ENCODE data around the gene GFPT2.

The GFPT2 gene

DNA sequence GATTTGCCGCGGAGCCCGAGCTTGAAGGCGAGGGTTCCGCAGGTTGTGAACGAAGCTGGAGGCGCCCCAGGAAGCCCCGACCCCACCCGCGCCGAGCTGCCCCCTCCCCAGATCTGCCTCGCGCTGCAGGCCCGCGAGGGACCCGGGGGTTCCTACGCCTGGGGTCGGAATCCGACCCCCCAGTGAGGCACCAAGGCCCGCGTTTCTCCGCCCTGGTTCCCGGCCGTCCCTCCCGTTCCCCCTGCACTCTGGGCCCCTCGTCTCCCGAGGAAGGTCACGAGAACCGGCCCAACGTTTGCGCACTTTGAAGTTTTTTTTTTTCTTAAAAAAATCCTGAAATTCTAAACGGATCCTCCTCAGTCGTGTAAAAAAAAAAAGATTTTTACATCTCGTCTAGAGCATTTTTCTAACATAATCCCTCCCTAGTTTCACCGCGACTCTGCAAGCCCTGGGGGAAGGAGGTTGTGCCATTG is 880 bp upstream of the GFPT2 start:
- no peak for DNase-seq (ENCODE audit: low read depth)
- TF ChIP-seq POLR2A (IDR thresholded peaks at IDR 0.05; ENCODE audit: extremely low read depth, insufficient read length) (no peak), MYC (IDR thresholded peaks at IDR 0.05; ENCODE audit: low read depth, low read length) (no peak), MAX (IDR thresholded peaks at IDR 0.05; ENCODE audit: low read depth, low read length) (no peak), CTCF (IDR thresholded peaks at IDR 0.05; ENCODE audit: low read depth, low read length) (no peak)
- no peak overlapping the region for H3K4me3 ChIP-seq (ENCODE audit: low read depth, low read length)

DNA sequence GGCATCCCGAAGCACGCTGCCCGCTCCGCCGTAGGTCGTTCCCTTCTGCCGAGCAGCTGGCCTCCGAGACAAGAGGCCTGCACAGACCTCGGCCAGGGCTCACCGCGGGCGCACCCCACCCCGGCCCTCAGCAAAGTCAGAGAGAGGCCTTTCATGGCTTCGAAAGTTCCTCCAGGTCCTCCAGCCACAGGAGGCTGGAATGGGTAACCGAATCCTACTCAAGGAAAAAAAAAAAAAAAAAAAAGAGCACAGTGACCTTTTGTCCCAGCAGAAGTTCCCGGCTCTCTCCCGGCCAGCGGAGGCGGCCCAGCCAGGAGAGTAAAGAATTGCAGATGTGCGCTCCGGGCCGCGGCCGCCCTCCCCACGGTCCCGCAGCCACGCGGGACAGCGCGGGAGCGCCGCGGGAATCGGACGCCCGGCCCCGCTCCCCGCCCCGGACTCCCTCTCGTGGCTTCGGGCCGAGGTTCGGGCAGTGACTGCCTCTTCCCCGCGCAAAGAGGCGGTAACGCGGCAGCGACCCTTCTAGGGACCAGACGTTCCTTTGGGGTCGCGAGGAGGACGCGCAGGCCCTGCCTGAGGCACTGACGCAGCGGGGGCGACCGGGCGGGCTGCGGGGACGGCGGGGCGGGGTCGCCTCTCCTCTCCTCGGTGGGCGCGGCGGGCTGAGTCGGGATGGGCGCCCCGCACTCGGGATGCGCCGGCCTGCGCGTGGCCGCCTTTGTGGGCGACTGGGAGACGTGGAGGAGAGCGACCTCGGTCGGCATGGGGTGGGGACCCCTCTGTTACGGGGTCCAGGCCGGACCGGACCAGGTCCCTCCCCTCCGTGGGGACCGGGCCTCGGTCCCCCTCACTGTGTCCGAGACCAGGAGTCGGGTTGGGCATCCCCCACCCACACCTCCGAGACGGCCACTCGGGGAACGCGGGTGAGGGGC is 754 bp downstream of the GFPT2 start:
- H3K4me3 ChIP-seq (ENCODE audit: low read depth, low read length), result no peak overlapping the region
- no peak for TF ChIP-seq CTCF (IDR thresholded peaks at IDR 0.05; ENCODE audit: low read depth, low read length)
- TF ChIP-seq MAX (IDR thresholded peaks at IDR 0.05; ENCODE audit: low read depth, low read length), result no peak
- no peak for TF ChIP-seq MYC (IDR thresholded peaks at IDR 0.05; ENCODE audit: low read depth, low read length)
- TF ChIP-seq POLR2A (IDR thresholded peaks at IDR 0.05; ENCODE audit: extremely low read depth, insufficient read length), result no peak
- DNase-seq (ENCODE audit: low read depth), result no peak

DNA sequence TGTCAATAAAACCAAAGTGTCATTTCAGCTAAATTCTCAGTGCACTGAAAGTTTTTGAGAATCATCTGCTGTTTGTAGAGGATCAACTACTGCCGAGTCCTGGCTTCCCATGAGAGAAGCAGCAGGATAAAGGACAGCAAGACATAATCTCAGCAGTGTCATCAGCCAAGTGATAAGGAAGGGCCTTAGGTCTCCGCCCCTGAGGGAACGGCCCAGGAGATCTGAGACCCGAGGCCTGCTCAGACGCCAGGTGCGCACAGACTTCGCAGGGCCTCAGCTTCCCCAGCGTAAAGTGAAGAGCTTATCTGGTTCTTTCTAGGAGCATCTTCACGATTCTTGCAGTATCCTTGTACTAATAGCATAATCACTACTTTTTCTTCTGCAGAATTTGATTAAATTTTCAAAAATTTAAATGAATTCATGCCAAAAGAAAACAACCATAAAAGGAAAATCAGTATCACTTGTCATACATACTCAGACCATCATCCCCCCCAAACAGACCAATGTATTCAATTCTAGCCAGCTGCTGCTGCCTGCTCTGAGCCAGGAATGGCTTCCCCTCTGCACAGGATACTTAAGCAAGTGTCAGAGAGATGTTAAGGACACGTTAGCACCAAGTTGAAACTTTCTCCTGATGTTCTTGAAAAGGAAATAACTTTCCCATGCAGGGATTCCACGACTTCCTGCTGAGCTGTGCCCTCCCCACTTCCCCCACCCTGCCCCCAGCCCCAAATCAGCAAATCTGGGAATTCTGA is 2.2 kb downstream of the GFPT2 start:
- no peak overlapping the region for H3K4me3 ChIP-seq (ENCODE audit: low read depth, low read length)
- no peak for DNase-seq (ENCODE audit: low read depth)
- TF ChIP-seq POLR2A (IDR thresholded peaks at IDR 0.05; ENCODE audit: extremely low read depth, insufficient read length) (no peak), MYC (IDR thresholded peaks at IDR 0.05; ENCODE audit: low read depth, low read length) (no peak), CTCF (IDR thresholded peaks at IDR 0.05; ENCODE audit: low read depth, low read length) (no peak), MAX (IDR thresholded peaks at IDR 0.05; ENCODE audit: low read depth, low read length) (no peak)

DNA sequence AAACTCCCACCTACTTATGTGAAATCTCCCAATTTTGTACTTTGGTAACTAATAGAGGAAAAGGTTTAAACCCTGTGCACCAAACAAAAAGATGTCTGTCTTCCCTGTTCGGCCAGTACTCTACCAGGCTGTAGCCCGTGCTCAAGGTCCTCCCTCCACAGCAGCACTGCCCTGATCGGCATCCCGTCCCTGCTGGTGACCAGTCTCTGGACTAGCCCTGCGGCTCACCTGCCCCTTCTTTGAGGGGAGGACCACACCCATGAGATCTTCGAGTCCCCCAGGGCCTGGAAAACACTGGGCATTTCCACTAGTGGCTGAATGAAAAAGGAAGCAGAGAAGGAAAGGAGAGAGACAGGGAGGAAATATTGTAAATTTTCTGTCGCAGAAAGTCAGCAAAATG is 2.8 kb downstream of the GFPT2 start:
- H3K4me3 ChIP-seq (ENCODE audit: low read depth, low read length), result no peak overlapping the region
- TF ChIP-seq MAX (IDR thresholded peaks at IDR 0.05; ENCODE audit: low read depth, low read length) (no peak), CTCF (IDR thresholded peaks at IDR 0.05; ENCODE audit: low read depth, low read length) (no peak), MYC (IDR thresholded peaks at IDR 0.05; ENCODE audit: low read depth, low read length) (no peak), POLR2A (IDR thresholded peaks at IDR 0.05; ENCODE audit: extremely low read depth, insufficient read length) (no peak)
- no peak for DNase-seq (ENCODE audit: low read depth)

DNA sequence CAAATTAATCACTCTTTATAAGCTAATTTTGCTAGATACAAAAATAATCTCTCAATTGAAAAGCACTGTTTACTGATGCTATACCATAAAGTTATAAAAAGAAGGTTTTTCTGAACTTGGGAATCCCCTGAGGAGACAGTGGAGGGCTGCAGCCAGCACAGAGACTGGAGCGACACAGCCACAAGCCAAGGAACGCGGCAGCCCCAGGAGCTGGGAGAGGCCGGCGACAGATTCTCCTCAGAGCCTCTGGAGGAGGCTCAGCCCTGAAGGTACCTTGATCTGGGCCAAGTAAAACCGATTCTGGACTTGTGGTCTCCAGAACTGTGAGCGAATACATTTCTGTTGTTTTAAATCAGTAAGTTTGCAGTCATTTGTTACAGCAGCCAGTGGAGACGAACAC is 3.7 kb downstream of the GFPT2 start:
- no peak overlapping the region for H3K4me3 ChIP-seq (ENCODE audit: low read depth, low read length)
- TF ChIP-seq CTCF (IDR thresholded peaks at IDR 0.05; ENCODE audit: low read depth, low read length) (no peak), MYC (IDR thresholded peaks at IDR 0.05; ENCODE audit: low read depth, low read length) (no peak), POLR2A (IDR thresholded peaks at IDR 0.05; ENCODE audit: extremely low read depth, insufficient read length) (no peak), MAX (IDR thresholded peaks at IDR 0.05; ENCODE audit: low read depth, low read length) (no peak)
- no peak for DNase-seq (ENCODE audit: low read depth)
